IPS-15b (cell line): ENCODE measurements around the gene DNAH17.

Source experiments
- H3K27me3 ChIP-seq: one replicate; pipeline ENCODE4 v1.6.1; 2013; ENCODE audit warnings: low read length; ENCODE audit not compliant: control insufficient read depth, insufficient read depth
- H3K36me3 ChIP-seq: one replicate; pipeline ENCODE4 v1.6.1; 2013; ENCODE audit warnings: low read length; ENCODE audit not compliant: control insufficient read depth, insufficient read depth
- H3K4me1 ChIP-seq: one replicate; pipeline ENCODE4 v1.6.1; 2013; ENCODE audit warnings: mild to moderate bottlenecking, low read length; ENCODE audit not compliant: control insufficient read depth, insufficient read depth
- H3K4me3 ChIP-seq: one replicate; pipeline ENCODE4 v1.5.1; 2013; ENCODE audit warnings: low read depth, low read length
- H3K9ac ChIP-seq: one replicate; pipeline ENCODE4 v1.6.1; 2013; ENCODE audit warnings: low read depth, mild to moderate bottlenecking, low read length
- H3K9me3 ChIP-seq: one replicate; pipeline ENCODE4 v1.6.1; 2013; ENCODE audit warnings: mild to moderate bottlenecking, low read length; ENCODE audit not compliant: control insufficient read depth, insufficient read depth

The DNAH17 gene

GRCh38 chr17:78616946-78617345 lies 39.8 kb upstream of the DNAH17 start:
- H3K36me3 ChIP-seq: no peaks in the 10 kb centered on the region
- no peaks in the 10 kb centered on the region for H3K9me3 ChIP-seq
- no peak overlapping the region for H3K9ac ChIP-seq
- H3K27me3 ChIP-seq: no peaks in the 10 kb centered on the region
- no peaks in the 10 kb centered on the region for H3K4me1 ChIP-seq
- H3K4me3 ChIP-seq: no peak overlapping the region

GRCh38 chr17:78615631-78616030 lies 38.4 kb upstream of the DNAH17 start:
- H3K4me1 ChIP-seq: no peaks in the 10 kb centered on the region
- no peak overlapping the region for H3K9ac ChIP-seq
- H3K4me3 ChIP-seq: no peak overlapping the region
- no peaks in the 10 kb centered on the region for H3K36me3 ChIP-seq
- no peaks in the 10 kb centered on the region for H3K9me3 ChIP-seq
- H3K27me3 ChIP-seq: no peaks in the 10 kb centered on the region

GRCh38 chr17:78613416-78613815 lies 36.2 kb upstream of the DNAH17 start:
- no peak overlapping the region for H3K4me3 ChIP-seq
- no peaks in the 10 kb centered on the region for H3K27me3 ChIP-seq
- no peaks in the 10 kb centered on the region for H3K36me3 ChIP-seq
- no peaks in the 10 kb centered on the region for H3K4me1 ChIP-seq
- H3K9ac ChIP-seq: no peak overlapping the region
- H3K9me3 ChIP-seq: no peaks in the 10 kb centered on the region

- Histone ChIP-seq H3K4me1 (no peaks in the 10 kb centered on the region), H3K4me3 (no peak overlapping the region), H3K9ac (no peak overlapping the region), H3K36me3 (no peaks in the 10 kb centered on the region), H3K9me3 (no peaks in the 10 kb centered on the region), H3K27me3 (no peaks in the 10 kb centered on the region)
These were observed 34.4 kb upstream of the DNAH17 start for GRCh38 chr17:78611607-78612006.

- Histone ChIP-seq H3K9ac (no peak overlapping the region), H3K4me1 (no peaks in the 10 kb centered on the region), H3K4me3 (no peak overlapping the region), H3K36me3 (no peaks in the 10 kb centered on the region), H3K27me3 (no peaks in the 10 kb centered on the region), H3K9me3 (no peaks in the 10 kb centered on the region)
These were observed 33.8 kb upstream of the DNAH17 start for GRCh38 chr17:78610951-78611511.

- H3K27me3 ChIP-seq: no peaks in the 10 kb centered on the region
- no peaks in the 10 kb centered on the region for H3K36me3 ChIP-seq
- H3K9ac ChIP-seq: no peak overlapping the region
- no peak overlapping the region for H3K4me3 ChIP-seq
- H3K4me1 ChIP-seq: no peaks in the 10 kb centered on the region
- H3K9me3 ChIP-seq: no peaks in the 10 kb centered on the region
These were observed 32.0 kb upstream of the DNAH17 start for GRCh38 chr17:78609191-78609641.

- Histone ChIP-seq H3K36me3 (no peaks in the 10 kb centered on the region), H3K9me3 (no peaks in the 10 kb centered on the region), H3K4me1 (no peaks in the 10 kb centered on the region), H3K27me3 (no peaks in the 10 kb centered on the region), H3K4me3 (no peak overlapping the region), H3K9ac (no peak overlapping the region)
These were observed 31.6 kb upstream of the DNAH17 start for GRCh38 chr17:78608804-78609186.

GRCh38 chr17:78608122-78608803 lies 31.1 kb upstream of the DNAH17 start:
- Histone ChIP-seq H3K9me3 (no peaks in the 10 kb centered on the region), H3K36me3 (no peaks in the 10 kb centered on the region), H3K4me1 (no peaks in the 10 kb centered on the region), H3K9ac (no peak overlapping the region), H3K27me3 (no peaks in the 10 kb centered on the region), H3K4me3 (no peak overlapping the region)

- no peaks in the 10 kb centered on the region for H3K4me1 ChIP-seq
- no peak overlapping the region for H3K4me3 ChIP-seq
- no peak overlapping the region for H3K9ac ChIP-seq
- no peaks in the 10 kb centered on the region for H3K36me3 ChIP-seq
- H3K27me3 ChIP-seq: no peaks in the 10 kb centered on the region
- no peaks in the 10 kb centered on the region for H3K9me3 ChIP-seq
These were observed 29.8 kb upstream of the DNAH17 start for GRCh38 chr17:78607038-78607437.

- no peaks in the 10 kb centered on the region for H3K9me3 ChIP-seq
- H3K9ac ChIP-seq: no peak overlapping the region
- no peaks in the 10 kb centered on the region for H3K27me3 ChIP-seq
- H3K4me3 ChIP-seq: no peak overlapping the region
- H3K4me1 ChIP-seq: no peaks in the 10 kb centered on the region
- no peaks in the 10 kb centered on the region for H3K36me3 ChIP-seq
These were observed 28.7 kb upstream of the DNAH17 start for GRCh38 chr17:78605886-78606285.

GRCh38 chr17:78605429-78605828 lies 28.2 kb upstream of the DNAH17 start:
- Histone ChIP-seq H3K4me3 (no peak overlapping the region), H3K27me3 (no peaks in the 10 kb centered on the region), H3K4me1 (no peaks in the 10 kb centered on the region), H3K9me3 (no peaks in the 10 kb centered on the region), H3K36me3 (no peaks in the 10 kb centered on the region), H3K9ac (no peak overlapping the region)

GRCh38 chr17:78602246-78602645 lies 25.1 kb upstream of the DNAH17 start:
- no peaks in the 10 kb centered on the region for H3K27me3 ChIP-seq
- H3K4me3 ChIP-seq: no peak overlapping the region
- no peaks in the 10 kb centered on the region for H3K9me3 ChIP-seq
- no peak overlapping the region for H3K9ac ChIP-seq
- H3K36me3 ChIP-seq: no peaks in the 10 kb centered on the region
- H3K4me1 ChIP-seq: peaks cover 5% of the 10 kb centered on the region
